ENCODE results near the gene OR6J1. TPM values are rescaled to one million over a fixed set of nuclear protein-coding genes. Genes with fewer than 3 reads are reported as not detected.

The OR6J1 gene
- polyA plus RNA-seq, 2 of the 4 experiments (the other 2 are of a cell fraction): not detected

- ChIA-PET POLR2A (interaction anchor here (1.3 kb wide), 1 partner anchor 58 kb away, joined by 3 read pairs; no protein-coding TSS in a partner anchor), CTCF (interaction anchor here (0.8 to 5.9 kb wide), 28 partner anchors 9 to 316 kb away, joined by 3 to 69 read pairs (median 4); partner anchors contain the start of genes DAD1 and OXA1L)
- FAIRE-seq: no peak
- 80% methylated on average over 8 of the region's 8 CpGs for WGBS (ENCODE audit: missing lambda C conversion rate)
- Histone ChIP-seq H3K4me1 (peaks cover 18% of the 10 kb centered on the region; the same call in 2 of the 3 replicates), H3K4me2 (peak overlapping the region; percentile 39; the same call in 2 of the 3 replicates), H3K9me3 (no peaks in the 10 kb centered on the region), H3K4me3 (no peak overlapping the region), H3K27ac (peak overlapping the region; percentile 15 to 37; a peak in 2 of 6 replicates)
- ATAC-seq: no peak
- DNase-seq (ENCODE audit: low read depth in 1 of 2, low spot score in 1 of 2): no peak
- TF ChIP-seq CHD2 (IDR thresholded peaks at IDR 0.05; ENCODE audit: low read length, partially characterized antibody) (no peak), CBX8 (IDR thresholded peaks at IDR 0.05) (no peak), BCL3 (IDR thresholded peaks at IDR 0.05) (no peak), ESRRA (IDR thresholded peaks at IDR 0.05; ENCODE audit: borderline replicate concordance, low read length) (no peak), ZSCAN20 (CRISPR knock-in tag; IDR thresholded peaks at IDR 0.05) (no peak), REST (IDR thresholded peaks at IDR 0.05) (no peak), MYC (IDR thresholded peaks at IDR 0.05; ENCODE audit: borderline replicate concordance, low read length) (no peak), MAX (IDR thresholded peaks at IDR 0.05) (no peak), RFX5 (IDR thresholded peaks at IDR 0.05) (no peak), ZC3H11A (IDR thresholded peaks at IDR 0.05) (no peak), SMC3 (IDR thresholded peaks at IDR 0.05) (no peak), ZFP36 (IDR thresholded peaks at IDR 0.05; ENCODE audit: borderline replicate concordance, partially characterized antibody) (no peak), HDAC2 (IDR thresholded peaks at IDR 0.05) (no peak), MAFK (IDR thresholded peaks at IDR 0.05; ENCODE audit: partially characterized antibody) (no peak)
Observed at GRCh38 chr14:22656945-22657731, 13.0 kb upstream of the OR6J1 start.

GRCh38 chr14:22656226-22656625, 12.1 kb upstream of the OR6J1 start:
- Histone ChIP-seq H3K4me1 (peaks cover 22% of the 10 kb centered on the region; the same call in 2 of the 3 replicates), H3K27ac (peak overlapping the region in 1 of 2 experiments; percentile 15; a peak in 1 of 6 replicates), H3K9me3 (no peaks in the 10 kb centered on the region), H3K4me3 (no peak overlapping the region), H3K4me2 (no peak overlapping the region)
- POLR2A ChIA-PET: no interaction called here
- CTCF ChIA-PET: interaction anchor here (1.1 to 5.9 kb wide), 7 partner anchors 12 to 198 kb away, joined by 3 to 69 read pairs (median 9); no protein-coding TSS in a partner anchor
- no peak for FAIRE-seq
- no peak for ATAC-seq
- no peak for TF ChIP-seq TFCP2L1 (CRISPR knock-in tag; IDR thresholded peaks at IDR 0.05)
- no peak for TF ChIP-seq ZFP36 (IDR thresholded peaks at IDR 0.05; ENCODE audit: borderline replicate concordance, partially characterized antibody)
- no peak for TF ChIP-seq FOXS1 (CRISPR knock-in tag; IDR thresholded peaks at IDR 0.05)
- TF ChIP-seq CBX2 (IDR thresholded peaks at IDR 0.05; ENCODE audit: borderline replicate concordance, low read depth): no peak
- TF ChIP-seq KDM5A (IDR thresholded peaks at IDR 0.05): no peak
- no peak for TF ChIP-seq JUNB (IDR thresholded peaks at IDR 0.05)
- no peak for TF ChIP-seq SMC3 (IDR thresholded peaks at IDR 0.05)
- TF ChIP-seq POLR2A (IDR thresholded peaks at IDR 0.05; ENCODE audit: low read length): no peak
- no peak for DNase-seq (ENCODE audit: low read depth in 1 of 2, low spot score in 1 of 2)
- 82% methylated on average over 2 of the region's 2 CpGs for WGBS (ENCODE audit: missing lambda C conversion rate)
